ENCODE results near the gene UVRAG.

GRCh38 chr11:76056876-76057275 is 241.9 kb downstream of the UVRAG start:
- TF ChIP-seq CREB1 (IDR thresholded peaks at IDR 0.05; ENCODE audit: low read depth) (no peak), ZBTB7A (IDR thresholded peaks at IDR 0.05; ENCODE audit: low read depth) (no peak)

Data from Ishikawa (cell line).